ENCODE measurements around the gene GTF3C4. TPM values are rescaled to one million over a fixed set of nuclear protein-coding genes. Genes with fewer than 3 reads are reported as not detected.

The GTF3C4 gene
- total and polyA plus RNA-seq, 2 experiments from 2014 or later, result 9.5 to 39.6 TPM

DNA sequence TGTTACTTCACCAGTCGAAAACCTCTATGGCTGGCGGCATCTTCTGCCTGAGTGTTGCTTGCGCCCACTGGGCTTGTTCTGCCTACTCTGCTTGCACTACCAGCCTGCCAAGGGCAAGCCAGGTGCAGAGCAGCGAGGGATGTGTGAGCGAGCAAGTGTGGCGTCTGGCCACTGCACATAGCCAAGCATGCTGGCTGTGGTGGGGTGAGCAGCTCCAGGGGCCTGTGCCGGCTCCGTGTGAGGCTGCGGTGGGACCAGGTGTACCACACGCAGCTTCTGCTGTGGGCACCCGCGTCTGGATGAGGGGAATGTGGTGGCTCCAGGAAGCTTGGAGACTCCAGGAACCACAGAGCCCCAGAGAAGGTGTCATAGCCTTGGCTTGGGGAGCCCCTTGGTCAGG is 51.4 kb downstream of the GTF3C4 start (continued):
- TF ChIP-seq, protein P1, sequence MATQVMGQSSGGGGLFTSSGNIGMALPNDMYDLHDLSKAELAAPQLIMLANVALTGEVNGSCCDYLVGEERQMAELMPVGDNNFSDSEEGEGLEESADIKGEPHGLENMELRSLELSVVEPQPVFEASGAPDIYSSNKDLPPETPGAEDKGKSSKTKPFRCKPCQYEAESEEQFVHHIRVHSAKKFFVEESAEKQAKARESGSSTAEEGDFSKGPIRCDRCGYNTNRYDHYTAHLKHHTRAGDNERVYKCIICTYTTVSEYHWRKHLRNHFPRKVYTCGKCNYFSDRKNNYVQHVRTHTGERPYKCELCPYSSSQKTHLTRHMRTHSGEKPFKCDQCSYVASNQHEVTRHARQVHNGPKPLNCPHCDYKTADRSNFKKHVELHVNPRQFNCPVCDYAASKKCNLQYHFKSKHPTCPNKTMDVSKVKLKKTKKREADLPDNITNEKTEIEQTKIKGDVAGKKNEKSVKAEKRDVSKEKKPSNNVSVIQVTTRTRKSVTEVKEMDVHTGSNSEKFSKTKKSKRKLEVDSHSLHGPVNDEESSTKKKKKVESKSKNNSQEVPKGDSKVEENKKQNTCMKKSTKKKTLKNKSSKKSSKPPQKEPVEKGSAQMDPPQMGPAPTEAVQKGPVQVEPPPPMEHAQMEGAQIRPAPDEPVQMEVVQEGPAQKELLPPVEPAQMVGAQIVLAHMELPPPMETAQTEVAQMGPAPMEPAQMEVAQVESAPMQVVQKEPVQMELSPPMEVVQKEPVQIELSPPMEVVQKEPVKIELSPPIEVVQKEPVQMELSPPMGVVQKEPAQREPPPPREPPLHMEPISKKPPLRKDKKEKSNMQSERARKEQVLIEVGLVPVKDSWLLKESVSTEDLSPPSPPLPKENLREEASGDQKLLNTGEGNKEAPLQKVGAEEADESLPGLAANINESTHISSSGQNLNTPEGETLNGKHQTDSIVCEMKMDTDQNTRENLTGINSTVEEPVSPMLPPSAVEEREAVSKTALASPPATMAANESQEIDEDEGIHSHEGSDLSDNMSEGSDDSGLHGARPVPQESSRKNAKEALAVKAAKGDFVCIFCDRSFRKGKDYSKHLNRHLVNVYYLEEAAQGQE (IDR thresholded peaks at IDR 0.05; ENCODE audit: unreplicated experiment), result no peak
- no peak for TF ChIP-seq EZH2phosphoT487 (IDR thresholded peaks at IDR 0.05; ENCODE audit: unreplicated experiment)

DNA sequence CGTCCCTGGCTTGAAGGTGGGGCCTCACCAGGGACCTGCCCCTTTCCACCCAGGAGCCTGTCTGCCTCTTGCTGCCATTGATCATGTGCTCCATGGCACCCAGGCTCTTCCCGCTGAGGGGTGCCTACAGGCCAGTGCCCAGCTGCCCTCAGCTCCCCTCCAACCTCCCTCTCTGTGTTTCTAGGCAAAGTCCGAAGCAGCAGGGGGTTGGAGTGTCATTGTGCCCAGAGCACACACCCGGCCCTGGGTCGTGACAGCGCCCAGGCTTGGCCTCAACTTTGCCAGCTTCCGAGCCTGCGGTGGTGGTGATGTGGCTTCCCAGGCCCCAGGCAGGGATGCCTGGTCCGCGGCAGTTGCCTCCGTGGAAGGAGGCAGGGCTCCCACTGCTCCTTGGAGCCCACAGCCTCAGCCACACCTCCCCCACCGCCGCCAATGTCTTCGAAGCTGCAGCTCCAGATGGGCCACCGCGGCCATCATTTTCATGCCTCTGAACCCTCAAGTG is 52.4 kb downstream of the GTF3C4 start:
- Mint-ChIP-seq H3K27ac (no peak overlapping the region), H3K27me3 (ENCODE audit: insufficient read depth, low read depth, poor library complexity) (peaks cover 12% of the 10 kb centered on the region), H3K4me3 (no peak overlapping the region), H3K4me1 (0 out of 3 replicates have a peak, but pooled peaks cover 3% of the 10 kb centered on the region), H3K36me3 (ENCODE audit: low read depth) (no peaks in the 10 kb centered on the region), H3K9me3 (no peaks in the 10 kb centered on the region)
- Histone ChIP-seq H2AFZ (no peak overlapping the region), H3K27me3 (ENCODE audit: insufficient read depth) (no peaks in the 10 kb centered on the region), H3K9me2 (ENCODE audit: insufficient read depth) (no peaks in the 10 kb centered on the region), H3K4me2 (no peak overlapping the region), H3K79me2 (replicated peaks; ENCODE audit: insufficient read depth) (no peaks in the 10 kb centered on the region), H4K20me1 (replicated peaks; ENCODE audit: insufficient read depth) (no peaks in the 10 kb centered on the region), H3K4me1 (ENCODE audit: insufficient read depth) (no peaks in the 10 kb centered on the region), H3K36me3 (ENCODE audit: insufficient read depth) (no peaks in the 10 kb centered on the region), H3K4me3 (no peak overlapping the region), H3K27ac (ENCODE audit: low read depth) (no peak overlapping the region), H3F3A (replicated peaks; ENCODE audit: low read depth) (no peaks in the 10 kb centered on the region)
- ATAC-seq, result no peak
- no peak for DNase-seq (ENCODE audit: low spot score)
- TF ChIP-seq NANOG (IDR thresholded peaks at IDR 0.05; ENCODE audit: borderline replicate concordance) (no peak), ZNF331 (CRISPR knock-in tag; IDR thresholded peaks at IDR 0.05; ENCODE audit: low read depth) (no peak), CREB1 (CRISPR knock-in tag; IDR thresholded peaks at IDR 0.05; ENCODE audit: low read depth) (no peak), STAT1 (IDR thresholded peaks at IDR 0.05; ENCODE audit: unreplicated experiment) (no peak), JUNB (IDR thresholded peaks at IDR 0.05; ENCODE audit: unreplicated experiment) (no peak)
- TF ChIP-seq, protein P2, sequence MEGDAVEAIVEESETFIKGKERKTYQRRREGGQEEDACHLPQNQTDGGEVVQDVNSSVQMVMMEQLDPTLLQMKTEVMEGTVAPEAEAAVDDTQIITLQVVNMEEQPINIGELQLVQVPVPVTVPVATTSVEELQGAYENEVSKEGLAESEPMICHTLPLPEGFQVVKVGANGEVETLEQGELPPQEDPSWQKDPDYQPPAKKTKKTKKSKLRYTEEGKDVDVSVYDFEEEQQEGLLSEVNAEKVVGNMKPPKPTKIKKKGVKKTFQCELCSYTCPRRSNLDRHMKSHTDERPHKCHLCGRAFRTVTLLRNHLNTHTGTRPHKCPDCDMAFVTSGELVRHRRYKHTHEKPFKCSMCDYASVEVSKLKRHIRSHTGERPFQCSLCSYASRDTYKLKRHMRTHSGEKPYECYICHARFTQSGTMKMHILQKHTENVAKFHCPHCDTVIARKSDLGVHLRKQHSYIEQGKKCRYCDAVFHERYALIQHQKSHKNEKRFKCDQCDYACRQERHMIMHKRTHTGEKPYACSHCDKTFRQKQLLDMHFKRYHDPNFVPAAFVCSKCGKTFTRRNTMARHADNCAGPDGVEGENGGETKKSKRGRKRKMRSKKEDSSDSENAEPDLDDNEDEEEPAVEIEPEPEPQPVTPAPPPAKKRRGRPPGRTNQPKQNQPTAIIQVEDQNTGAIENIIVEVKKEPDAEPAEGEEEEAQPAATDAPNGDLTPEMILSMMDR (conservative IDR thresholded peaks at IDR 0.05; ENCODE audit: low read depth in 2 of 2), result no peak
- TF ChIP-seq, protein P3, sequence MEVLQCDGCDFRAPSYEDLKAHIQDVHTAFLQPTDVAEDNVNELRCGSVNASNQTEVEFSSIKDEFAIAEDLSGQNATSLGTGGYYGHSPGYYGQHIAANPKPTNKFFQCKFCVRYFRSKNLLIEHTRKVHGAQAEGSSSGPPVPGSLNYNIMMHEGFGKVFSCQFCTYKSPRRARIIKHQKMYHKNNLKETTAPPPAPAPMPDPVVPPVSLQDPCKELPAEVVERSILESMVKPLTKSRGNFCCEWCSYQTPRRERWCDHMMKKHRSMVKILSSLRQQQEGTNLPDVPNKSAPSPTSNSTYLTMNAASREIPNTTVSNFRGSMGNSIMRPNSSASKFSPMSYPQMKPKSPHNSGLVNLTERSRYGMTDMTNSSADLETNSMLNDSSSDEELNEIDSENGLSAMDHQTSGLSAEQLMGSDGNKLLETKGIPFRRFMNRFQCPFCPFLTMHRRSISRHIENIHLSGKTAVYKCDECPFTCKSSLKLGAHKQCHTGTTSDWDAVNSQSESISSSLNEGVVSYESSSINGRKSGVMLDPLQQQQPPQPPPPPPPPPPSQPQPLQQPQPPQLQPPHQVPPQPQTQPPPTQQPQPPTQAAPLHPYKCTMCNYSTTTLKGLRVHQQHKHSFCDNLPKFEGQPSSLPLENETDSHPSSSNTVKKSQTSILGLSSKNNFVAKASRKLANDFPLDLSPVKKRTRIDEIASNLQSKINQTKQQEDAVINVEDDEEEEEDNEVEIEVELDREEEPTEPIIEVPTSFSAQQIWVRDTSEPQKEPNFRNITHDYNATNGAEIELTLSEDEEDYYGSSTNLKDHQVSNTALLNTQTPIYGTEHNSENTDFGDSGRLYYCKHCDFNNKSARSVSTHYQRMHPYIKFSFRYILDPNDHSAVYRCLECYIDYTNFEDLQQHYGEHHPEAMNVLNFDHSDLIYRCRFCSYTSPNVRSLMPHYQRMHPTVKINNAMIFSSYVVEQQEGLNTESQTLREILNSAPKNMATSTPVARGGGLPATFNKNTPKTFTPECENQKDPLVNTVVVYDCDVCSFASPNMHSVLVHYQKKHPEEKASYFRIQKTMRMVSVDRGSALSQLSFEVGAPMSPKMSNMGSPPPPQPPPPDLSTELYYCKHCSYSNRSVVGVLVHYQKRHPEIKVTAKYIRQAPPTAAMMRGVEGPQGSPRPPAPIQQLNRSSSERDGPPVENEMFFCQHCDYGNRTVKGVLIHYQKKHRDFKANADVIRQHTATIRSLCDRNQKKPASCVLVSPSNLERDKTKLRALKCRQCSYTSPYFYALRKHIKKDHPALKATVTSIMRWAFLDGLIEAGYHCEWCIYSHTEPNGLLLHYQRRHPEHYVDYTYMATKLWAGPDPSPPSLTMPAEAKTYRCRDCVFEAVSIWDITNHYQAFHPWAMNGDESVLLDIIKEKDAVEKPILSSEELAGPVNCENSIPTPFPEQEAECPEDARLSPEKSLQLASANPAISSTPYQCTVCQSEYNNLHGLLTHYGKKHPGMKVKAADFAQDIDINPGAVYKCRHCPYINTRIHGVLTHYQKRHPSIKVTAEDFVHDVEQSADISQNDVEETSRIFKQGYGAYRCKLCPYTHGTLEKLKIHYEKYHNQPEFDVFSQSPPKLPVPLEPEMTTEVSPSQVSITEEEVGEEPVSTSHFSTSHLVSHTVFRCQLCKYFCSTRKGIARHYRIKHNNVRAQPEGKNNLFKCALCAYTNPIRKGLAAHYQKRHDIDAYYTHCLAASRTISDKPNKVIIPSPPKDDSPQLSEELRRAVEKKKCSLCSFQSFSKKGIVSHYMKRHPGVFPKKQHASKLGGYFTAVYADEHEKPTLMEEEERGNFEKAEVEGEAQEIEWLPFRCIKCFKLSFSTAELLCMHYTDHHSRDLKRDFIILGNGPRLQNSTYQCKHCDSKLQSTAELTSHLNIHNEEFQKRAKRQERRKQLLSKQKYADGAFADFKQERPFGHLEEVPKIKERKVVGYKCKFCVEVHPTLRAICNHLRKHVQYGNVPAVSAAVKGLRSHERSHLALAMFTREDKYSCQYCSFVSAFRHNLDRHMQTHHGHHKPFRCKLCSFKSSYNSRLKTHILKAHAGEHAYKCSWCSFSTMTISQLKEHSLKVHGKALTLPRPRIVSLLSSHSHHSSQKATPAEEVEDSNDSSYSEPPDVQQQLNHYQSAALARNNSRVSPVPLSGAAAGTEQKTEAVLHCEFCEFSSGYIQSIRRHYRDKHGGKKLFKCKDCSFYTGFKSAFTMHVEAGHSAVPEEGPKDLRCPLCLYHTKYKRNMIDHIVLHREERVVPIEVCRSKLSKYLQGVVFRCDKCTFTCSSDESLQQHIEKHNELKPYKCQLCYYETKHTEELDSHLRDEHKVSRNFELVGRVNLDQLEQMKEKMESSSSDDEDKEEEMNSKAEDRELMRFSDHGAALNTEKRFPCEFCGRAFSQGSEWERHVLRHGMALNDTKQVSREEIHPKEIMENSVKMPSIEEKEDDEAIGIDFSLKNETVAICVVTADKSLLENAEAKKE (CRISPR knock-in tag; IDR thresholded peaks at IDR 0.05), result no peak
- TF ChIP-seq, protein P1 (IDR thresholded peaks at IDR 0.05; ENCODE audit: unreplicated experiment), result no peak

All from GM23338 (cell line).